Chondrocyte (in vitro differentiated cells): ENCODE measurements around the gene TMTC1. TPM values are rescaled to one million over a fixed set of nuclear protein-coding genes. Genes with fewer than 3 reads are reported as not detected.

Source experiments
- DNase-seq: peaks from one replicate; pipeline ENCODE4 v3.0.0; 2021; ENCODE audit warnings: mixed read lengths, low spot score
- H3K27ac Mint-ChIP-seq: one replicate; pipeline ENCODE4 v1.8.0; 2021; ENCODE audit warnings: mild to moderate bottlenecking, moderate library complexity, mixed read lengths; ENCODE audit not compliant: unreplicated experiment
- H3K27me3 Mint-ChIP-seq: 2 replicates; pipeline ENCODE4 v1.8.0; 2021; ENCODE audit warnings: low read depth, mixed read lengths
- H3K36me3 Mint-ChIP-seq: 2 replicates; pipeline ENCODE4 v1.8.0; 2021; ENCODE audit warnings: low read depth, mixed read lengths
- H3K4me1 Mint-ChIP-seq: 2 replicates; pipeline ENCODE4 v1.8.0; 2021; ENCODE audit warnings: low read depth, mild to moderate bottlenecking, mixed read lengths
- H3K4me3 Mint-ChIP-seq: one replicate; pipeline ENCODE4 v1.8.0; 2021; ENCODE audit warnings: mild to moderate bottlenecking, moderate library complexity, mixed read lengths; ENCODE audit not compliant: unreplicated experiment
- H3K9me3 Mint-ChIP-seq: 2 replicates; pipeline ENCODE4 v1.8.0; 2021; ENCODE audit warnings: low read depth, mixed read lengths
- total RNA-seq: library from RNA; stranded (reverse); gene quantifications from 3 replicates; pipeline ENCODE4 v1.2.1, GENCODE V29; 2021
- TF ChIP-seq, protein P1 (sequence below): fragments of 200-600 bp; sonication (generic); IDR thresholded peaks from 2 replicates; pipeline ENCODE4 v1.5.0; 2021; ENCODE audit warnings: antibody characterized with exemption, mild to moderate bottlenecking, moderate library complexity

The TMTC1 gene
- total RNA-seq, 1 donor from 2014 or later = 25.2 TPM

DNA sequence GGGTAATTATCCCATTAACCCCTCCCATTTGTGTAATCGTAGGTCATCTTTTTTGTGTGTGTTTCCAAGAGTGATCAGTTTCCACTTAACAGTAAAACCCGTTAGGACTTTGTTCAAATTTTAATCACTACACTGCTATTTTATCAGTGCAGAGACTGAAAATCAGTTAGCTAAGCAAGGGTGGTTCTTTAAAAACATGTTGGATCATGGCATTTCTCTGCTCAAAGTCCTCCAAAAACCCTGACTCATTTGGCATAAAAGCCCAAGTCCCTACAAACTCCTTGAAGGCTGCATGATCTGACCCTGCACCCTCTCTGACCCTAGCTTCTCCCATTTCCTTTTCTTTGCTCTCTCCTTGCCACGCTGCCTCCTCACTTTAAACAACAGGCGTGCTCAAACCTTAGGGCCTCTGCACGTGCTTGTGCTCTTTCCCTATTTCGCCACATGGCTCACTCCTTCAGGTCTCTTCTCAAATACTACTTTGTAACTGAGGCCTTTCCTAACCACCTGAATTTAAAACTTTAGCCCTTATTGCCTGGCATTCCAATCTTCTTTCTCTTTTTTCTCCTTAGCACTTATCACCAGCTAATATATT, 273.1 kb downstream of the TMTC1 start:
- Mint-ChIP-seq H3K9me3 (no peaks in the 10 kb centered on the region), H3K27ac (no peak overlapping the region), H3K4me3 (no peak overlapping the region), H3K27me3 (no peaks in the 10 kb centered on the region), H3K36me3 (peaks cover 27% of the 10 kb centered on the region), H3K4me1 (peaks cover 10% of the 10 kb centered on the region)
- TF ChIP-seq, protein P1, sequence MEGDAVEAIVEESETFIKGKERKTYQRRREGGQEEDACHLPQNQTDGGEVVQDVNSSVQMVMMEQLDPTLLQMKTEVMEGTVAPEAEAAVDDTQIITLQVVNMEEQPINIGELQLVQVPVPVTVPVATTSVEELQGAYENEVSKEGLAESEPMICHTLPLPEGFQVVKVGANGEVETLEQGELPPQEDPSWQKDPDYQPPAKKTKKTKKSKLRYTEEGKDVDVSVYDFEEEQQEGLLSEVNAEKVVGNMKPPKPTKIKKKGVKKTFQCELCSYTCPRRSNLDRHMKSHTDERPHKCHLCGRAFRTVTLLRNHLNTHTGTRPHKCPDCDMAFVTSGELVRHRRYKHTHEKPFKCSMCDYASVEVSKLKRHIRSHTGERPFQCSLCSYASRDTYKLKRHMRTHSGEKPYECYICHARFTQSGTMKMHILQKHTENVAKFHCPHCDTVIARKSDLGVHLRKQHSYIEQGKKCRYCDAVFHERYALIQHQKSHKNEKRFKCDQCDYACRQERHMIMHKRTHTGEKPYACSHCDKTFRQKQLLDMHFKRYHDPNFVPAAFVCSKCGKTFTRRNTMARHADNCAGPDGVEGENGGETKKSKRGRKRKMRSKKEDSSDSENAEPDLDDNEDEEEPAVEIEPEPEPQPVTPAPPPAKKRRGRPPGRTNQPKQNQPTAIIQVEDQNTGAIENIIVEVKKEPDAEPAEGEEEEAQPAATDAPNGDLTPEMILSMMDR = no peak
- DNase-seq = no peak

DNA sequence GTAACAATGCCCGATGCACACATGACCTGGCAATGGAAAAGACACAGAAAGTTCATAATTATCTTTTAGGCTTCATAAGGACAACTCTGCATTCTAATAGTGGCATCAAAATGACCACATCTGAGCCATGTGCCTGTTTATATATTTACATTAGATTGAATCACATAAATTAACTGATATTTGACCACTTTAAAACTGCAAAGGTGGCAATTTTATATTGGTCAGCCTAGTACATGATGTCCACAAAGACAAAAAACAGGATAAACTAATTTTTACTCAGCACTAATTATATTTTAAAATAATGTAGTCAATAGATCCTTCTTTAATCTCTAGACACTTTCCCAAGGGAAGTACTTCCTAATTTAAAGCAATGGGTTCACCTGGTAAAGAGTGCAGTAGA, 274.2 kb downstream of the TMTC1 start:
- H3K9me3 Mint-ChIP-seq = no peaks in the 10 kb centered on the region
- no peak overlapping the region for H3K27ac Mint-ChIP-seq
- peaks cover 10% of the 10 kb centered on the region for H3K4me1 Mint-ChIP-seq
- H3K4me3 Mint-ChIP-seq = no peak overlapping the region
- TF ChIP-seq, protein P1 = no peak
- no peaks in the 10 kb centered on the region for H3K27me3 Mint-ChIP-seq
- H3K36me3 Mint-ChIP-seq = peaks cover 20% of the 10 kb centered on the region
- DNase-seq = no peak

DNA sequence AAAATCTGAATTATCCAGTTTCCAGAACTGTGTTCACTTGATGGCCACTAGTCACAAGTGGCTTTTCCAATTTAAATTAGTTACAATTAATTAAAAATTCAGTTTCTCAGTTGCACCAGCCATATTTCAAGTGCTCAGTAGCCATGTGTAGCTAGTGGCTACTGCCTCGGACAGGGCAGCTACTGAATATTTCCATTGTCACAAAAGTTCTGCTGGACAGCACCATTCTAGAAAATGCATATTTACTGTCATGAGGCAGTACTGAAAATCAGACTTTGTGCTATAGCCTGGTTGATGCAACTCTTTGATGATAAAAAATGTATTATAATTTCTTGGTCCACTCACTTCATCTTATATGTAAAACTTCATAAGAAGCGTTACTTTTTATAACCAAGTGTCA, 274.8 kb downstream of the TMTC1 start:
- Mint-ChIP-seq H3K36me3 (peaks cover 19% of the 10 kb centered on the region), H3K9me3 (no peaks in the 10 kb centered on the region), H3K27me3 (no peaks in the 10 kb centered on the region), H3K4me1 (peaks cover 10% of the 10 kb centered on the region), H3K4me3 (no peak overlapping the region), H3K27ac (no peak overlapping the region)
- TF ChIP-seq, protein P1 = no peak
- DNase-seq = no peak

DNA sequence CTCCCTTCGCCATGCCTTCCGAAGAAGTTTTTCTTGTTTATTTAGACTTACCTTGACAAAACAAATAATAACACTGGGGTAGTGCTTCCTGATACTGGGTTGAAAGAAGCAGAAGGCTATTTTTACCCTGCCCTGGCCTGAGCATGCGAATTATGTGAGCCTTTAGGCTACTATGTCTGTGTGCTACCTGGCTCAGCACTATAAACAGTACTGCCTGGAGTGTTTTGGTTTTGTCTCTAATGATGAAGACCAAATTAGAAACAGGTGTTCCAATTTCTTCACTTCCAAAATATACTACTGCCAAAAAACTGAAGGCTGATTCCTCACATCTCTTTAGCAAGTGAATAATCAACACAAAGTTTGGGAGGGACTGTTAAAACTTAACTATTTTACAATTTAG, 278.6 kb downstream of the TMTC1 start:
- H3K36me3 Mint-ChIP-seq = peaks cover 16% of the 10 kb centered on the region

DNA sequence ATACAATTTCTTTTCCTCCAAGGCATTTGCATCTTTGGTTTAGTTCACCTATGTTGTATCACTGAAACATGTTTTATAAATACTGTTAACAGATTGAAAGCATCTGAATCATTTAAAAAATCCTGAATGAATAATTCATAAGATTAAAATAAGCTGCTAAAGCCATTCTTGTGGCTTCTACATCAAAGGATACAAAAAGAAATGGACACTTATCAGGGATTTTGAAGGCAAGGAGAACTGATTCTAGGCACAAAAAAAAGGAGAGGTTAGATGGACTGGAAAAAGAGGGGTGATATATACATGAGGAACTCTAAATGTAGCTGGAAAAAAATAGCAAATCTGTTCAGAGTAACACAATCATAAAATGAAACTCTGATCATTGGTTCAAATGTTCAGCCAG, 280.5 kb downstream of the TMTC1 start:
- Mint-ChIP-seq H3K36me3 (peaks cover 14% of the 10 kb centered on the region), H3K9me3 (no peaks in the 10 kb centered on the region), H3K27me3 (no peaks in the 10 kb centered on the region), H3K27ac (no peak overlapping the region), H3K4me1 (peaks cover 10% of the 10 kb centered on the region), H3K4me3 (no peak overlapping the region)
- TF ChIP-seq, protein P1 = no peak
- DNase-seq = no peak

More for the DNA sequence above, 278.6 kb downstream of the TMTC1 start:
- TF ChIP-seq, protein P1 = no peak
- DNase-seq = no peak
- H3K4me1 Mint-ChIP-seq = peaks cover 10% of the 10 kb centered on the region
- no peak overlapping the region for H3K4me3 Mint-ChIP-seq
- H3K27ac Mint-ChIP-seq = no peak overlapping the region
- no peaks in the 10 kb centered on the region for H3K27me3 Mint-ChIP-seq
- no peaks in the 10 kb centered on the region for H3K9me3 Mint-ChIP-seq
